ENCODE measurements around the gene ABHD17C.

Gene ABHD17C

DNA sequence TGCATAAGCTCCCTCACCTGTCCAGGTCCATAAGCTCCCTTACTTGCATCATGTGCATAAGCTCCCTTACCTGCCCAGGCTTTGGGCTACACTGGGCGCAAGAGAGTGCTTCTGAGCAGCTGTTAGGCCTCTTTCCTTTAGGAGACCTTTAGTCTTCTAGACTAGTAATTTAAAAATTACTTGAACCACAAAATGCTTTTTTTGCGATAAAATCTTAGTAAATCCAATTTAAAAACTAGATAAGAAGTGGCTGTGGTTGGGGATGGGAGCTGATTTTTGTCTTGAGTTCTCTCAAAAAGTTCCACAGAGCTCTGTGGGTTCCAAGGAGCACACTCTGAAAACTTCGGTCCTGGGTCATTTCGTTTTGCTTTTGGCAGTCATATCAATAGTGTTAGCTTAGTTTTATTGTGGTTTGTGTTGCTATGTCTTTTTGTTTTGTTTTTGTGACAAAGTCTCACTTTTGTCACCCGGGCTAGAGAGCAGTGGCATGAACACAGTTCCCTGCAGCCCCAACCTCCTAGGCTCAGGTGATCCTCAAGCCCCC lies 90.8 kb downstream of the ABHD17C start:
- Histone ChIP-seq H2AFZ (ENCODE audit: low read length) (no peak overlapping the region), H3K9me2 (replicated peaks; ENCODE audit: low read depth, low read length) (no peaks in the 10 kb centered on the region), H3K4me2 (ENCODE audit: low read depth, low read length, poor library complexity, severe bottlenecking) (no peak overlapping the region), H3K4me3 (ENCODE audit: low read length, poor library complexity, severe bottlenecking) (no peak overlapping the region), H3F3A (ENCODE audit: low read depth) (no peaks in the 10 kb centered on the region), H3K36me3 (ENCODE audit: insufficient read depth, low read length) (no peaks in the 10 kb centered on the region), H4K20me1 (ENCODE audit: insufficient read depth, low read length, poor library complexity, severe bottlenecking) (no peaks in the 10 kb centered on the region), H3K9ac (ENCODE audit: low read depth, low read length, poor library complexity, severe bottlenecking) (no peak overlapping the region), H3K79me2 (ENCODE audit: insufficient read depth, low read length) (no peaks in the 10 kb centered on the region), H3K27me3 (ENCODE audit: insufficient read depth, low read length, poor library complexity, severe bottlenecking) (no peaks in the 10 kb centered on the region), H3K4me1 (ENCODE audit: insufficient read depth, low read length, poor library complexity, severe bottlenecking) (no peaks in the 10 kb centered on the region), H3K9me3 (ENCODE audit: insufficient read depth, low read depth, low read length) (no peaks in the 10 kb centered on the region)
- no peak for TF ChIP-seq EZH2phosphoT487 (IDR thresholded peaks at IDR 0.05; ENCODE audit: borderline replicate concordance)

DNA sequence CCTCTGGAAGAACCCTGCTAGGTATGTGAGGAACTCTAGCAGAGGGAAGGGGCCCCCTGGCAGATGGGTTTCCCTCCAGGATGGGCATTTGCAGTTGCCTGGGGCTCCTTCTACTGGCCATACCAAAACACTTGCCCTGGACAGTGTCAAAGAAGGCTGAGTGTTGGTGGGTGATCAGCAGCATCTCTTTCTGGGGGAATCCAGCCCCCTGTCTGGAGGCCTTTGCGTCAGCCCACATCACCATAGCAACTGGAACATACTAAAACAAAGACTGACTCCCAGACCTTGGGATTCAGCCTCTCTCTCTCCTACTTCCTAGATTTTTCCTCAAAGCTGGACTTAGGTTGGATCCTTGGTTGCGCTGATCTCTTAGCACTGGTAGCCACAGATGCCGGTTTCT lies 92.2 kb downstream of the ABHD17C start:
- H3F3A ChIP-seq (ENCODE audit: low read depth), result no peaks in the 10 kb centered on the region
- H3K27me3 ChIP-seq (ENCODE audit: insufficient read depth, low read length, poor library complexity, severe bottlenecking), result no peaks in the 10 kb centered on the region
- H3K36me3 ChIP-seq (ENCODE audit: insufficient read depth, low read length), result no peaks in the 10 kb centered on the region
- H3K79me2 ChIP-seq (ENCODE audit: insufficient read depth, low read length), result no peaks in the 10 kb centered on the region
- no peaks in the 10 kb centered on the region for H3K9me2 ChIP-seq (replicated peaks; ENCODE audit: low read depth, low read length)
- no peaks in the 10 kb centered on the region for H3K4me1 ChIP-seq (ENCODE audit: insufficient read depth, low read length, poor library complexity, severe bottlenecking)
- no peaks in the 10 kb centered on the region for H3K9me3 ChIP-seq (ENCODE audit: insufficient read depth, low read depth, low read length)
- no peak overlapping the region for H3K9ac ChIP-seq (ENCODE audit: low read depth, low read length, poor library complexity, severe bottlenecking)
- H4K20me1 ChIP-seq (ENCODE audit: insufficient read depth, low read length, poor library complexity, severe bottlenecking), result no peaks in the 10 kb centered on the region
- TF ChIP-seq, protein P1, sequence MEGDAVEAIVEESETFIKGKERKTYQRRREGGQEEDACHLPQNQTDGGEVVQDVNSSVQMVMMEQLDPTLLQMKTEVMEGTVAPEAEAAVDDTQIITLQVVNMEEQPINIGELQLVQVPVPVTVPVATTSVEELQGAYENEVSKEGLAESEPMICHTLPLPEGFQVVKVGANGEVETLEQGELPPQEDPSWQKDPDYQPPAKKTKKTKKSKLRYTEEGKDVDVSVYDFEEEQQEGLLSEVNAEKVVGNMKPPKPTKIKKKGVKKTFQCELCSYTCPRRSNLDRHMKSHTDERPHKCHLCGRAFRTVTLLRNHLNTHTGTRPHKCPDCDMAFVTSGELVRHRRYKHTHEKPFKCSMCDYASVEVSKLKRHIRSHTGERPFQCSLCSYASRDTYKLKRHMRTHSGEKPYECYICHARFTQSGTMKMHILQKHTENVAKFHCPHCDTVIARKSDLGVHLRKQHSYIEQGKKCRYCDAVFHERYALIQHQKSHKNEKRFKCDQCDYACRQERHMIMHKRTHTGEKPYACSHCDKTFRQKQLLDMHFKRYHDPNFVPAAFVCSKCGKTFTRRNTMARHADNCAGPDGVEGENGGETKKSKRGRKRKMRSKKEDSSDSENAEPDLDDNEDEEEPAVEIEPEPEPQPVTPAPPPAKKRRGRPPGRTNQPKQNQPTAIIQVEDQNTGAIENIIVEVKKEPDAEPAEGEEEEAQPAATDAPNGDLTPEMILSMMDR (conservative IDR thresholded peaks at IDR 0.05; ENCODE audit: low read length), result no peak
- TF ChIP-seq EZH2phosphoT487 (IDR thresholded peaks at IDR 0.05; ENCODE audit: borderline replicate concordance), result no peak
- H3K4me3 ChIP-seq (ENCODE audit: low read length, poor library complexity, severe bottlenecking), result no peak overlapping the region
- H2AFZ ChIP-seq (ENCODE audit: low read length), result no peak overlapping the region
- H3K4me2 ChIP-seq (ENCODE audit: low read depth, low read length, poor library complexity, severe bottlenecking), result no peak overlapping the region

DNA sequence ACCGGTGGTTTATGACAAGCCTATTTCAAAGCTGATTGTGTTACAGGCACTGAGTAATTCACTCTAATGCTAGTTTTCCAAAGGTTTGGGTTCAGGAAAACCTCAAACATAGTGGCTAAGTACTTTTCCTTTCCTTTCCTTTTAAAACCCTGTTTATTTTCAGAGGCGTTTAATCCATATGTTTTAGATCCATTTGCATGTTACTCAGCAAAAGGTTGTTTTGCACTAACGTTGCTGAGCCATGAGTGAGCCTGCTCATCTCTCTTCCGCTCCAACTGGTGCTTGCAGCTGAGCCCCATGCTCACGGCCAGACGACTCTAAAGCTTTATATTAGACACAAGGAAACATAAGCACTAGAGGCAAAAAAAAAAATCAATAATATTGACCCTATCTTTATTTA lies 93.4 kb downstream of the ABHD17C start:
- H3K9me3 ChIP-seq (ENCODE audit: insufficient read depth, low read depth, low read length), result no peaks in the 10 kb centered on the region
- no peak overlapping the region for H3K4me2 ChIP-seq (ENCODE audit: low read depth, low read length, poor library complexity, severe bottlenecking)

More for the DNA sequence above, 93.4 kb downstream of the ABHD17C start:
- H3K79me2 ChIP-seq (ENCODE audit: insufficient read depth, low read length), result no peaks in the 10 kb centered on the region
- H3K27me3 ChIP-seq (ENCODE audit: insufficient read depth, low read length, poor library complexity, severe bottlenecking), result no peaks in the 10 kb centered on the region
- no peak for TF ChIP-seq EZH2phosphoT487 (IDR thresholded peaks at IDR 0.05; ENCODE audit: borderline replicate concordance)
- TF ChIP-seq, protein P1 (conservative IDR thresholded peaks at IDR 0.05; ENCODE audit: low read length), result no peak
- no peak overlapping the region for H2AFZ ChIP-seq (ENCODE audit: low read length)
- H3F3A ChIP-seq (ENCODE audit: low read depth), result no peaks in the 10 kb centered on the region
- H3K36me3 ChIP-seq (ENCODE audit: insufficient read depth, low read length), result no peaks in the 10 kb centered on the region
- H3K4me1 ChIP-seq (ENCODE audit: insufficient read depth, low read length, poor library complexity, severe bottlenecking), result no peaks in the 10 kb centered on the region
- no peaks in the 10 kb centered on the region for H3K9me2 ChIP-seq (replicated peaks; ENCODE audit: low read depth, low read length)
- no peak overlapping the region for H3K9ac ChIP-seq (ENCODE audit: low read depth, low read length, poor library complexity, severe bottlenecking)
- H4K20me1 ChIP-seq (ENCODE audit: insufficient read depth, low read length, poor library complexity, severe bottlenecking), result no peaks in the 10 kb centered on the region
- no peak overlapping the region for H3K4me3 ChIP-seq (ENCODE audit: low read length, poor library complexity, severe bottlenecking)
